Stimulated activated CD4-positive, alpha-beta T cell treated with anti-CD3 and anti-CD28 coated beads, Interleukin-15, amount 100 ng/mL, for 1 hour (primary cell): ENCODE results near the gene FAM210A.
"Not testable (repeated sequence)": the region's sequence is repeated elsewhere in the genome, so short reads cannot be mapped to it uniquely, and the experiment has no call there.

Source experiments
- DNase-seq, 2 donors: peaks; one replicate each; pipeline ENCODE4 v3.0.0-alpha.2; 2020; ENCODE audit warnings: low read depth in 1 of 2, low spot score in 1 of 2

Gene FAM210A

GRCh38 chr18:13726232-13726971 is at the start of gene FAM210A, which contains the start of gene RNMT:
Gene FAM210A, minus strand, starts transcription at chr18:13726558. Its CDS starts 44,481 bp downstream, at chr18:13682077.
Gene RNMT, plus strand, starts transcription at chr18:13726673. Its CDS starts 4,845 bp downstream, at chr18:13731518.
- peak; percentile 83 to 89 for DNase-seq

- DNase-seq: no peak
Observed at GRCh38 chr18:13775058-13775457, 48.7 kb upstream of the FAM210A start.

- no peak for DNase-seq
Observed at GRCh38 chr18:13762690-13763439, 36.5 kb upstream of the FAM210A start.

- DNase-seq: no peak
Observed at GRCh38 chr18:13760047-13760446, 33.7 kb upstream of the FAM210A start.

- no peak for DNase-seq
Observed at GRCh38 chr18:13758622-13759021, 32.3 kb upstream of the FAM210A start.

GRCh38 chr18:13756671-13757070 is 30.3 kb upstream of the FAM210A start:
- no peak for DNase-seq

- no peak for DNase-seq
Observed at GRCh38 chr18:13756261-13756660, 29.9 kb upstream of the FAM210A start.

- not testable (repeated sequence) for DNase-seq
Observed at GRCh38 chr18:13751599-13751998, 25.2 kb upstream of the FAM210A start.

GRCh38 chr18:13746633-13747032 is 20.3 kb upstream of the FAM210A start:
- DNase-seq: no peak

GRCh38 chr18:13745696-13746095 is 19.3 kb upstream of the FAM210A start:
- DNase-seq: no peak

GRCh38 chr18:13735681-13736080 is 9.3 kb upstream of the FAM210A start:
- no peak for DNase-seq

GRCh38 chr18:13730481-13730880 is 4.1 kb upstream of the FAM210A start:
- DNase-seq: no peak

GRCh38 chr18:13726972-13727331 is 594 bp upstream of the FAM210A start:
- peak in 1 of 2 donors; percentile 18 for DNase-seq

GRCh38 chr18:13725566-13726231 is 659 bp downstream of the FAM210A start:
- DNase-seq: no peak

- no peak for DNase-seq
Observed at GRCh38 chr18:13720847-13721246, 5.5 kb downstream of the FAM210A start.

- DNase-seq: no peak
Observed at GRCh38 chr18:13720123-13720522, 6.2 kb downstream of the FAM210A start.

- no peak for DNase-seq
Observed at GRCh38 chr18:13716916-13717315, 9.4 kb downstream of the FAM210A start.

GRCh38 chr18:13715330-13715729 is 11.0 kb downstream of the FAM210A start:
- DNase-seq: no peak

GRCh38 chr18:13713455-13714055 is 12.8 kb downstream of the FAM210A start:
- no peak for DNase-seq

GRCh38 chr18:13712400-13713131 is 13.8 kb downstream of the FAM210A start:
- DNase-seq: no peak

GRCh38 chr18:13710414-13710831 is 15.9 kb downstream of the FAM210A start:
- no peak for DNase-seq
